HG02981 (cell line): ENCODE measurements around the gene MRM2.

Source experiments
- ATAC-seq: cut with Tn5 transposase; IDR thresholded peaks from one replicate; pipeline ENCODE4 v1.9.1; 2021; ENCODE audit warnings: mild to moderate bottlenecking, moderate library complexity; ENCODE audit not compliant: unreplicated experiment

MRM2 gene

DNA sequence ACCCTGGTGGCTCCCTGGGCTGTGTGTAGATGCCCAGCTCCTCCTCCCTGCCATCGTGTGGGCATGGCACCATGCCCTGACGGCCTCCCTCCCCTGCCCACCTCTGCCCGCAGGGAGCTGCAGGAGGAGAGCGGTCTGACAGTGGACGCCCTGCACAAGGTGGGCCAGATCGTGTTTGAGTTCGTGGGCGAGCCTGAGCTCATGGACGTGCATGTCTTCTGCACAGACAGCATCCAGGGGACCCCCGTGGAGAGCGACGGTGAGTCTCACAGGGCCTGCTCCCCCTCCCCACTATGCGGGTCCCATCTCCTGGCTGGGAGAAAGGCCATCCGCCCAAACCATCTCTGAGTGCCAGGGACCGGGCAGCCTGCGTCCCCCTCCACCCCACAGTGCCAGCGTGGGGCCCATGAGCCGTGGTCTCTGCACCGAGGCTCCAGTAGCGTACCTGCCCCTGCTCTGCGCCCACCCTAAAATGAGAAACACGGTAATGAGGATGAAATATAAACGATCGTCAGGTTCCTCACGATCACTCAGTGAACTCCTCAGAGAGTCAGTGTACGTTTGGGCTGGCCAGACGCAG, 7.8 kb upstream of the MRM2 start:
- no peak for ATAC-seq

DNA sequence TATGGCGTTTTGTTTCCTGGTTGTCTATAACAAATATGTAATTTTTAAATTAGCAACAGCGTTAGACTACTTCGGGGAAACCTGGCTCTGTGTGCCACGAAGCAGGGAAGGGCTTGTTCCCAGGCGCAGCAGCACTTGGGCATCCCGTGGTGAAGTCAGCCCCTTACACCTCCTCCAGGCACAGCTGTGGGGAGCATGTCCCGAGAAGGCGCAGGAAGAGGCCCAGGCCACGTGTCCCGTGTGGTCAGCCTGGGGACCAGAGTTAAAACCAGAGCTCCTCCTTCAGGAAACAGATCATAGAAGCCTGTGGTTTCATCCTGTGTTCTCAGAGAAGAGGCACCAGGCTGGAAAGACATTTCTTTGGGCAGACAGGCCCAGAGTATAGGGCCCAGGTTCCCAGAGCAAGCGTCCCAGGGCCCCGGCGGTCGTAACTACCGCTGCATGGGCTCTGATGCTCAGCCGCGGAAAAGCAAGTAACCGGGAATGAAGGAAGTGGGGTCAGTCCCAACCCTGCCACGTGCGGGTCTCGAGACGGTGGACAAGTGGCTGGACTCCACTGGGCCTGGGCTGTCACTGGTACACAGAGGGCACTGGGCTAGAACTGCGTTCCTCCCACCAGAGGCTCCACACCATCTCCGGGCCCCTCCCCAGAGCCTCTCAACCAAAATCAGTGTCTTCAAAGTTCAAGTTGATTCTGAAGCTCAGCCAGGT, 7.1 kb upstream of the MRM2 start:
- no peak for ATAC-seq

DNA sequence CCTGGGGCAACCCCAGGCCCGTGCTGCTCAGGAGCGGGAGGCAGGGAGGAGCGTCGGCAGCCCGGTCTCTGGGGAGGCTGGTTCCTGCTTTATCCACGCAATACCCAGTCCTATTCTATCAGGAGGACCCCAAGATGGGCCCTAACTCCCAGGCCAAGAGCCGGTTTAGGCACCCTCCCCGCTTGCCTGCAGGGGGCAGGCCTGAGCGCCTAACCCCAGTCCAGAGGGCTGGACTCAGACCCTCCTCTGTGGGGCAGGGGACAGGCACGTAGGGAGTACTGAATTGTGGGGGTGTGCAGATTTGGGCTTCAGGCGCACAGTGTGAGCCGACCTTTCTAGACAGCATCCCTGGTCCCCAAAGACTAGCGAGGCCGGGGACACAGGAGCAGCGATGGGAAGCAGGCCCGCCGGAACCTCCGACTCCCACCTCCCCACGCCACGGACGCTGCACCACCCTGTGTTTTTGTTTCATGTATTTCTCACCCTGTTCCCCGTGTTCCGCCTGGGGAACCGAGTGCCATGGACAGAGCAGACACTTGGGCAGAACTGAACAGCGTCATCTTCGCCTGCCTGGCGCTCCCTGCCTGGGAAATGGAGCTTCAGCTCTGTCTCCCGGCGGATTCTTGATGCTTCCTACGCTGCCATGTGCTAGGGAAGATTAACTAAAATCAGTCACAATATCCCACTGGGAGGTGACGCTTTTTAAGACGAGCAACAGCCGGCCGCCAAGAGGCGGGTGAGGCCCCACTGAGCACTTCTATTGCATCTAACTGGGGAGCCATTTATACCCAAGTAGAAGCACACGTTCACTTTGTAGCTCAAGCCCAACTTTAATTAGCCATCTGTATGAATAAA, 5.4 kb upstream of the MRM2 start:
- no peak for ATAC-seq

DNA sequence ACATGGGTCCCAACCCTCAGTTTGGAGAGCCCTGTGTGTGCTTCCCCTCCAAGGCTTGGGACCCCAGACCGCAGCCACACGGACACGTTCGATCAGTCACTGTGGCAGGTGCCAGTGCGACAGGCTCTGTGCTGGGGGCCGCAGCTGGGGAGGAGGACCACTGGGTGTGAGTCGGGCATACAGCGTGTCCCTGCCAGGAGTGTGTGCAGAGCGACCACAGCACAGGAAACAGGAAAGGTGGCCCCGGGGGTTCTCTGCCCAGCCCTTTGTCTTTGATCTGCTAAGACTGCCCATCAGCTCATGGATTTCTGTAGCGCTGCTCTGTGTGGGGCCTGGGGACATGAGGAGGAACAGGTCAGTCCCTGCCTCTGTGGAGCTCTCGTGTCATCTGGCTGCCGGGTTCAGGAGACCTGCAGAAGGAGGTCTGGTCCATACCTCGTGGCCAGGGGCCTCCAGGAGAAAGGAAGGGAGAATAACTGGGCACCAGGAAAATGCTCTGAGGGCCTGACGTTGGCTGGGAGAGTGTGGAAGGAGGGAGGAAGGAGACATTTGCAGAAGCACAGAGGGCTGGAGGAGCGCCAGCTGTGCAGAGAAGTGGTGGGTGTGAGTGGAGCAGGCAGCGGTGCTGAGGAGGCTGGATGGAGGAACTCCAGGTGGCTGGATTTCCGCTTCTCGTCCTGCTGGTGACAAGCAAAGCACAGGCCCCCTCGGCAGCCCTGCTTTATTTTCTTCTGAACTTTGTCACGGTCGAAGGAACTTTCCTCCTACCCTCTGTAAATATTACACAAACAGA, 4.1 kb upstream of the MRM2 start:
- no peak for ATAC-seq

DNA sequence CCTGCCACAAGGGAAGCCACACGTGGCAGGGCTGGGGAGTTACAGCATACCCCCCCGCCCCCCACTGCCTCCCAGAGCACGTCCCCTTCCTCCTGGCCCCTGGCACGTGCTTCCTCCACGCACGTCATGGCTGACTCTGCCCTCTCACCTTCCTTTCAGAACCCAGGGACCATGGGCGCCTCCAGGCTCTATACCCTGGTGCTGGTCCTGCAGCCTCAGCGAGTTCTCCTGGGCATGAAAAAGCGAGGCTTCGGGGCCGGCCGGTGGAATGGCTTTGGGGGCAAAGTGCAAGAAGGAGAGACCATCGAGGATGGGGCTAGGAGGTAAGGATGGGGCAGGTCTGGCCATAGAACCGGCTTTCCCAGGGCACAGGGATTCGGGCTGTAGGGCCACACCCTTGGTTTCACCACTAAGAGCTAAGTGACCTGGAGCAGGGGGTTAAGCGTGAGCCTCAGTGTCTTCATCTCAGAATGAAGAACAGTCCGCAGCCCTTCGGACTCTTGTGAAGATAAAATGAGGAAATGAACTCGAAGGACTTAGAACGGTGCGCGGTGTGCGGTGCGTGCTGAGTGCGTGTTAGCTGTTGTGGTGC, 2.5 kb upstream of the MRM2 start:
- ATAC-seq = no peak

DNA sequence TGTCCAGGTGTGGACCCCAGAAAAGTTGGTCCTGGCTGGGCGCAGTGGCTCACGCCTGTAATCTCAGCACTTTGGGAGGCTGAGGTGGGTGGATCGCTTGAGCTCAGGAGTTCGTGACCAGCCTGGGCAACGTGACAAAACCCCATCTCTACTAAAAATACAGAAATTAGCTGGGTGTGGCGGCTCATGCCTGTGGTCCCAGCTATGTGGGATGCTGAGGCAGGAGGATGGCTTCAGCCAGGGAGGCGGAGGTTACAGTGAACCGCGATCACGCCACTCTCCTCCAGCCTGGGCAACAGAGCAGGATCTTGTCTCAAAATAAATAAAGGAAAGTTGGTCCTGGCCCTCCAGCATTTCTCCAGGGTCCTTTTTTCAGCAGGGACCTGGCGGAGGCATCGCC, 1.5 kb upstream of the MRM2 start:
- ATAC-seq = no peak

DNA sequence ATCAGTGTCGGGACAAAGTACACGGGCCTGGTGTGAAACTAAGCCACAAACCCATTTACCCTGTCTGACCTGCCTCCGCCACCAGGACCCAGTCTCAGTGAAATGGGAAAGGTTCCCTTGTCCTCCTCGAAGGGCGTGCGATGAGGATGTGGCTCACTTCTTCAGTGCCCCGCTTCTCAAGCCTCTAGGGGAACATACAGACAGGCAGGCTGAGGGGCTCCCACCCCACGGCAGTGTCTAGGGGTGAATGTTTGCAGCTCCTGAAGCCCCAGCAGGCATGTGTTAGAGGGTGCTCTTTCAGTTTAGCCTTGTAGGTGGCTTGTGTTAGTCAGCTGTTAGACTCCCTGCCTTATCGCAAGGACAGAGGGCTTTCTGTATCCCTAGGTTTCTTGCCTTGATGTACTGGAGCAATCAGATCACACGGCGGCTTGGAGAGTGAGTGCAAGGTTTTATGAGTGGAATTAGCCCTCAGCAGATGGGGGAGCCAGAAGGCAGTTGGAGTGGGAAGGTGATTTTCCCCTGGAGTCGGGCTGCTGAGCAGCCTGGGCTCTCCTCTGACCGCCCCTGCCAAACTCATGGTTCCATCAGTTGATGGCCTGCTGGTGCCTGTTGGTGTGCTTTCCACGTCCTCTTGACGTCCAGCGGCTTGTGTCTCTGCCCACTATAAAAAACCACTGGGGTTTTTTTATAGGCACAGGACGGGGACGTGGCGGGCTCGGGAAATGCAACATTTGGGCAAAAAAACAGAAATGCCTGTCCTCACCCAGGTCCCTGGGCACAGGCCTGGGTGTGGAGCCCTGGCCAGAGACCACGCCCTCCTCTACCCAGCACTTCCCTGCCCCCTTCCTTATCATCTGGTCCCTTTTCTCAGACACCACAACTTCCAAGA, 780 bp upstream of the MRM2 start:
- no peak for ATAC-seq

DNA sequence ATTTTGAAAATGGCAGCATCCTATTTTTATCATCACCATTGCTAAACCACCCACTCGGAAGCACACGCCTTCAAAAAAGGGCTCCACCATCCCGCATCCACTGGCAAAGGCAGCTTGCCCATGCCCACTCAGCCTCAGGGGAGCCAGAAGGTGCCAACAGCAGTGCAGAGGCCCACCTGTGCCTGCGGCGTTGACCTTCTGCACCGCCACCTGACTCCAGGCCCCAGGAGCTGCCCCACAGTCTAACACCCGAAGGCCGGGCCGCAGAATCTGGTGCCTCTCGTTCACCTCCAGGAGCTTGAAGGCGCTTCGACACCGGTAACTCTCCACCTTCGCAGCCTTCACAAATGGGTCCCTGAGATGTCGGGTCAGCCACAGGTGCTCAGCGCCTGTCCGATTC, 2.8 kb downstream of the MRM2 start:
- ATAC-seq = no peak

DNA sequence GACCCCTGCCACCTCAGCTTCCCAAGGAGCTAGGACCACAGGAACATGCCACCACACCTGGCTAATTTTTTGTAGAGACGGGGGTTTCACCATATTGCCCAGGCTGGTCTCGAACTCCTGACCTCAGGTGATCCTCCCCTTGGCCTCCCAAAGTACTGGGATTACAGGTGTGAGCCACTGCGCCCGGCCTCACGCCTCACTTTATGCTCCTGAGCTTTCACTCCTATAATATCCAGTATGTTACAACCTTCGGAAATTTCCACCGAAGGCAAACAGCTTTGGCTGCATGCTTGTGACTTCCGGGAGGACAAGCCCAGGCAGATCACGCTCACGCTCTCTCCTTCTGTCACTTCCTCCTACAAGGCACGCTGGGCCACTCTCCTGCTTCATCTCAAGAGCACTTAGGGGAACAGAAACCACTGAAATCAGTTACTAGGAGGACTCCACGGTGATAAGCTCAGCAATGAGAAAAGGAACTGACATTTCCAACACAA, 4.8 kb downstream of the MRM2 start:
- peak; percentile 57 for ATAC-seq

DNA sequence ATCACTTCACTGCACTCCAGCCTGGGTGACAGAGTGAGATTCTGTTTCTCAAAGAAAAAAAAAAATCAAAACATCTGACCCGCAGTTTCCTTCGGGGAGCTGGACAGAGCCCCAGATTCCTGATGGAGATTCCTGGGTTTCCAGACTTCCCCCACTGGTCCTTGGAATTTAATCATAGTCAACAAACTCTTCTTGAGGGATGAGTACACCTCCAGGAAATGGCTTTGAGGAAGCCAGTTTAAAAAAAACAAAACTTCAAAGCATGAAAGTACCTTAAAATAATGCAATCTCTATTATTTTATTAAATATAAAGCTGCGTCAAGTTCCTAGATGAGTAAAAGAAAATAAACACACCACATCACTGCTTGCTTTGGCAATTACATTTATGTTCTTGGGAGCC, 8.1 kb downstream of the MRM2 start:
- no peak for ATAC-seq

DNA sequence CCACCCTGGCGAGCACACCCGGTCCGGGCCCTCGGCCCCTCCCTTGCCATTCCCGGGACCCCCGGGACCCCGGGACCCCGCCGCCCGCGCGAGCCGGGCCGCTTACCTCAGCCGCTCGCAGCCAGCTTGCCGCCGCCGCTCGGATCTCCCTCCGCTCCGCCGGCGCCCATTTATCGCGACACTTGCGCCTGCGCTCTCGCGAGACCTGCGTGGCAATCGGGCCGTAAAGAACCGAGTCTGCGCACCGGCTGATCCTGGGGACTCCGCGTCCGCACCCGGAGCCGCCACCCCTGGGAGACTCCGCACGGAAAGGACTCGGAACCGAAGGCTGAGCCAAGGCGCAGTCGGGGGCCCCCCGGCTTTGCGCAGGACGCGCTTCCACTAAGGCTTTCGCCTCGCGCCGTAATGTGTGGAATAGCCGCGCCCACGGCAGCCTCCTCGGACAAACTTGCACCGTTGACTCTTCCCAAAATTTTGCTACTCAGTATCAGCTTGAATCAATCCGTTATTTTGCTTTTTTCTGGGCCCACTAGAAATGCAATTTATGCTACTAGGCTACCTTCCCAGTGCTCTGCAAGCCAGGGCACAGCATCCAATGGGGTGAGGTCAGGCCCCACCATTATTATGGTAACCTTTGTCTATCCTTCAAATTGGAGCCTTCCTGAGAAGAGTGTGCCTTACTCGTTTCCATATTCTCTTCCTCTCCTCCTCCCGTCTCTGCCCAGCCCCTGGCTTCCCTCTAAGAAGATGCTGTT, 9.1 kb downstream of the MRM2 start, which contains the start of gene MAD1L1:
Gene MAD1L1, minus strand, starts transcription at position 180 of the 755 bp plus-strand sequence. CDS start 2,812 bp downstream, outside the sequence.
- ATAC-seq = peak; percentile 67

DNA sequence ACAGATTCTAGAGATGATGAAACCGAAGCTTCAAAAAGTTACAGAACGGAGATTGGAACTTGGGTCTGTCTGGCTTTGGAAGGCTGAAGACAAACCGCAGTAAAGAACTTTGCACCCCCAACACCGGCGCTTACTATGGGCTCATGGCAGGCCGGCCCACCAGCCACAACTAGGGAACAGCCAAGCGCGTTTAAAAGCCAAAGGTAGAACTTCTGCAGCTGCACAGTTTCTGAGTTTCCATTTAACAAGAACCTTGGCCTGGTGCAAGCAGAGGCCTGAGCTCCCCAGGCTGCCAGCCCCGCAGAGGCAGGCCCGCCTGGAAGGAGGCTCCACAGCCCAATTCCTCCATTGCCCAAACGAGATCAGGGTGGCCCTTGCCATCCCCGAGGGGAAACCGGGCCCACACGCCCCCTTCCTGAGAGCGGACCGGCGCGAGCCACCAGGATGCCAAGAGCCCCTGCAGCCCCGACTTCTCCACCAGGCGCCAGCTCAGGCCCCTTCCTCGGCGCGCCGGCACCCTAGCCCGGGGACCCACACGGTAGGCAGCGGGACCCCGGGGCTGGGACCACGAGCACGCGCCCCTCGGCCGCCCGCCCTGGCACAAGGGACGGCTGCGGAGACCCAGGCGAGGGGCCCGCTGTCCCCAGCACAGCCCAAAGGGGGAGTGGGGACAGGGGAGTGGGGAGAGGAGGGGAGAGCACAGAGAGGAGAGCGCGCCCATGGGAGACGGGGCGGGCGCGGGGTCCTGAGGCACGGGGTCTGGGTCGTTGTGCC, 9.8 kb downstream of the MRM2 start:
- ATAC-seq = peak; percentile 34

DNA sequence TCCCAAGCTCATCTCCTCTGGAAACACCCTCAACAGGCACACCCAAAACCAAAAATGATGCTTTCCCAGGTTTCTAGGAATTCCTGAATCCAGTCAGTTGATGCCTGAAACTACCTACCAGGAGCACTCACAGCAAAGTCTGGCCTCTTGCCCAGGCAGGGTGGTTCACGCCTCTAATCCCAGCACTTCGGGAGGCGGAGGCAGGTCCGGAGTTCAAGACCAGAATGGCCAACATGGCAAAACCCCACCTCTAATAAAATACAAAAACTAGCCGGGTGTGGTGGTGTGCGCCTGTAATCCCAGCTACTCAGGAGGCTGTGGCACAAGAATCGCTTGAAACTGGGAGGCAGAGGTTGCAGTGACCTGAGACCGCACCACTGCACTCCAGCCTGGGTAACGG, 11.1 kb downstream of the MRM2 start:
- no peak for ATAC-seq

DNA sequence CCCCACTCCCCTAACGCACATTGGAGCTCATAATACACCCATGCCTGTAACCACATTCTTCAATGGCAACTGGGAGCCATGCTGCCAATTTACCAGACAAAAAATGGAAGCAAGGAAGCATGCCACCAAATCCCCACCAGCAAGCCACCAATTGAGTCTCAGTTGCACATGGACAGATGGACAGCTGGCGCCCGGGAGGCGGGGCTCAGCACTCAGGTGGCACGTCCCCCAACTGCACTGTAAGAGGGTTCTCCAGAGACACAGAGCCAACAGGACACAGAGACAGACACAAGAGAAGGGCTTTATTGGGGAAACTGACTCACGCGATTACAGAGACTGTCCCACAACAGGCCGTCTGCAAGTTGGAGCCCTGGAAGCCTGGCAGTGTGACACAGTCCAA, 11.8 kb downstream of the MRM2 start:
- no peak for ATAC-seq

DNA sequence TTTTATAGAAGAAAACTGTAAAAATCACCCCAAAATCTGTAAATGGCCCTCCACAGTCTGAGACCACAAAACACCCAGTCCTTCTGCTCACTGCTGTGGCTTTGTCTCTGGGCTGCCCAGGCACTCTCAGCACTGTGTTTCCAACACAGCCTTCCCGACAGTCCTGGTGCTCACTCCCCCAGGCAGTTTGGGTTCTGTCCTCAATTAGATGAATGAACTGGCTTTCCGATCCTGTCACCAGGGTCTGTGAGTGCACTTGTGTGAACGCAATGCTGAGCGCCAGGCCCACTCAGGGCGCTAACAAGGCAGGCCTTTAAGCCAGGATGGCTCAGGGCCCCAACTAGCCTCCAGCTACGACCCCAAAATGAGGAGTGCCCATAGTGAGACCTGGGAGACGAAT, 12.5 kb downstream of the MRM2 start:
- ATAC-seq = no peak

DNA sequence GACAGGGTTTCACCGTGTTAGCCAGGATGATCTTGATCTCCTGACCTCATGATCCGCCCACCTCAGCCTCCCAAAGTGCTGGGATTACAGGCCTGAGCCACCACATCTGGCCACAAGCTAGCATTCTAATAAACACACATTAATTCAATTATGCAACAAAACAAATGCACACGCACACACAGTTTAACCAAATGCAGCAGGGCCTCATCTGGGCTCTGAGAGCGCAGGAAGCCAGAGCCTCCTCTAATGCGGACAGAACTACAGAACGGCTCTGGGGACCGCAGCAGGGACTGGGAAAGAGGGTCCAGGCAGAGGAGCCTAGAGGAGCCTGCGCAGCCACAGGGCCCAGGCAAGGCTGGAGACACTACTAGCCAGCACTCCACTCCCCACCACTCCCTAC, 13.1 kb downstream of the MRM2 start:
- no peak for ATAC-seq

DNA sequence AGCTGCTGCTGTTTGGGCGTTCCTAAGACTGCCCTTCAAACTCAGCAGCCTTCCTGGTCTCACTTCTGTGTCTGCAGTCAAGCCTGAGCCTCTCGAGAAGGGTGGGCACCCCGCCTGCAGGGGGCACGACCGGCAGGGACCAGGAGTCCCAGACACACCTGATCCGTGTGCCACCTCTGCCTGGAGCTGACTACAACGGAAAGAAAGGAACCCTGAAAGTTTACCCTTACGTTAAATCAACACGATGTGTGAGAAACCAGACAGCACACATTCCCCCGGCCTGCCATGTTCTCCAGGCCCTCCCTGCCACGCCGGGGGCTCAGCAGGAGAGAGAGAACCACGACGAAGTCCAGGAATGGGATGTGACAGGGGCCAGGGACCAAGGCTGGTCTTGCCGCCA, 14.3 kb downstream of the MRM2 start:
- ATAC-seq = no peak

DNA sequence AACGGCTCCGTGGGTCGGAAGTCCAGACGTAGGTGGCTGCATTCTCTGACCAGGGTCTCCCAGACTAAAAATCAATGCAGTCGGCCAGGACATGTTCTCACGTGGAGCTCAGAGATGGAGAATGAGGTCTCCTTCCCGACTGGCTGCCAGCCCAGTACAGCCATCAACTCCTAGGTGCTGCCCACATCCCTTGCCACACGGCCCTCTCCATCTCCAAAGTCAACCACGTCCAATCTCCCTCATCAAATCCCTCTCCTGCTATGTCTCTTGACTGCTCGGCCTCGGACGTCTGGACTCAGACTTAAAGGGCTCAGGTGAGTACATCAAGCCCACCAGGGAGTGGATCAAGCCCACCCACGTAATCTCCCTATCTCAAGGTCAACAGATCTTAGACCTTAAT, 16.2 kb downstream of the MRM2 start:
- ATAC-seq = no peak
